Measurements from ENCODE around the gene GALNT4.

The GALNT4 gene

GRCh38 chr12:89497467-89497866 lies 27.1 kb downstream of the GALNT4 start:
- H3K4me3 ChIP-seq (ENCODE audit: control insufficient read depth, low read depth, low read length) = no peak overlapping the region
- peak; percentile 40 for DNase-seq (ENCODE audit: low read depth)
- TF ChIP-seq CTCF (conservative IDR thresholded peaks at IDR 0.05; ENCODE audit: control insufficient read depth, insufficient read depth, low read depth, low read length) = no peak

GRCh38 chr12:89497005-89497404 lies 27.6 kb downstream of the GALNT4 start:
- TF ChIP-seq CTCF (conservative IDR thresholded peaks at IDR 0.05; ENCODE audit: control insufficient read depth, insufficient read depth, low read depth, low read length) = no peak
- no peak for DNase-seq (ENCODE audit: low read depth)
- H3K4me3 ChIP-seq (ENCODE audit: control insufficient read depth, low read depth, low read length) = no peak overlapping the region

GRCh38 chr12:89494411-89495231 lies 30.0 kb downstream of the GALNT4 start:
- no peak overlapping the region for H3K4me3 ChIP-seq (ENCODE audit: control insufficient read depth, low read depth, low read length)
- no peak for TF ChIP-seq CTCF (conservative IDR thresholded peaks at IDR 0.05; ENCODE audit: control insufficient read depth, insufficient read depth, low read depth, low read length)

GRCh38 chr12:89493670-89494302 lies 30.8 kb downstream of the GALNT4 start:
- DNase-seq (ENCODE audit: low read depth) = no peak
- TF ChIP-seq CTCF (conservative IDR thresholded peaks at IDR 0.05; ENCODE audit: control insufficient read depth, insufficient read depth, low read depth, low read length) = no peak
- H3K4me3 ChIP-seq (ENCODE audit: control insufficient read depth, low read depth, low read length) = no peak overlapping the region

More at GRCh38 chr12:89494411-89495231, 30.0 kb downstream of the GALNT4 start:
- peak; percentile 63 for DNase-seq (ENCODE audit: low read depth)

GRCh38 chr12:89492883-89493282 lies 31.7 kb downstream of the GALNT4 start:
- DNase-seq (ENCODE audit: low read depth) = no peak
- TF ChIP-seq CTCF (conservative IDR thresholded peaks at IDR 0.05; ENCODE audit: control insufficient read depth, insufficient read depth, low read depth, low read length) = no peak
- H3K4me3 ChIP-seq (ENCODE audit: control insufficient read depth, low read depth, low read length) = no peak overlapping the region

- TF ChIP-seq CTCF (conservative IDR thresholded peaks at IDR 0.05; ENCODE audit: control insufficient read depth, insufficient read depth, low read depth, low read length) = no peak
- DNase-seq (ENCODE audit: low read depth) = no peak
- no peak overlapping the region for H3K4me3 ChIP-seq (ENCODE audit: control insufficient read depth, low read depth, low read length)
Measured at GRCh38 chr12:89490922-89491321, 33.7 kb downstream of the GALNT4 start.

All from fibroblast of mammary gland (primary cell).